ENCODE results near the gene MND1. TPM values are rescaled to one million over a fixed set of nuclear protein-coding genes. Genes with fewer than 3 reads are reported as not detected.

MND1 gene
- total RNA-seq, 1 donor from 2014 or later, result 33.6 TPM

- TF ChIP-seq CTCF (conservative IDR thresholded peaks at IDR 0.05), result no peak
Measured at GRCh38 chr4:153372967-153373562, 28.6 kb downstream of the MND1 start.

GRCh38 chr4:153374442-153374841, 30.0 kb downstream of the MND1 start:
- TF ChIP-seq CTCF (conservative IDR thresholded peaks at IDR 0.05), result no peak
- no peak overlapping the region for H3K27ac Mint-ChIP-seq (ENCODE audit: unreplicated experiment)
- DNase-seq (ENCODE audit: low read depth, low spot score), result no peak
- peaks cover 38% of the 10 kb centered on the region for H3K36me3 Mint-ChIP-seq (ENCODE audit: low read depth)
- no peaks in the 10 kb centered on the region for H3K27me3 Mint-ChIP-seq (ENCODE audit: low read depth)
- H3K4me1 Mint-ChIP-seq, result no peaks in the 10 kb centered on the region
- H3K4me3 Mint-ChIP-seq, result no peak overlapping the region
- peaks cover 18% of the 10 kb centered on the region for H3K9me3 Mint-ChIP-seq

More at GRCh38 chr4:153372967-153373562, 28.6 kb downstream of the MND1 start:
- H3K27ac Mint-ChIP-seq (ENCODE audit: unreplicated experiment), result no peak overlapping the region
- H3K36me3 Mint-ChIP-seq (ENCODE audit: low read depth), result peaks cover 42% of the 10 kb centered on the region
- H3K4me3 Mint-ChIP-seq, result no peak overlapping the region
- no peaks in the 10 kb centered on the region for H3K27me3 Mint-ChIP-seq (ENCODE audit: low read depth)
- peaks cover 18% of the 10 kb centered on the region for H3K9me3 Mint-ChIP-seq
- DNase-seq (ENCODE audit: low read depth, low spot score), result no peak
- no peaks in the 10 kb centered on the region for H3K4me1 Mint-ChIP-seq

GRCh38 chr4:153375303-153375702, 30.8 kb downstream of the MND1 start:
- Mint-ChIP-seq H3K27me3 (ENCODE audit: low read depth) (no peaks in the 10 kb centered on the region), H3K4me1 (no peaks in the 10 kb centered on the region), H3K36me3 (ENCODE audit: low read depth) (peaks cover 38% of the 10 kb centered on the region), H3K4me3 (no peak overlapping the region), H3K9me3 (peaks cover 18% of the 10 kb centered on the region), H3K27ac (ENCODE audit: unreplicated experiment) (no peak overlapping the region)
- DNase-seq (ENCODE audit: low read depth, low spot score), result no peak
- TF ChIP-seq CTCF (conservative IDR thresholded peaks at IDR 0.05), result no peak

GRCh38 chr4:153383131-153383530, 38.6 kb downstream of the MND1 start:
- TF ChIP-seq CTCF (conservative IDR thresholded peaks at IDR 0.05), result no peak
- H3K27me3 Mint-ChIP-seq (ENCODE audit: low read depth), result no peaks in the 10 kb centered on the region
- no peaks in the 10 kb centered on the region for H3K9me3 Mint-ChIP-seq
- no peak overlapping the region for H3K4me3 Mint-ChIP-seq
- no peaks in the 10 kb centered on the region for H3K4me1 Mint-ChIP-seq
- DNase-seq (ENCODE audit: low read depth, low spot score), result no peak
- H3K27ac Mint-ChIP-seq (ENCODE audit: unreplicated experiment), result peak overlapping the region; percentile 66
- peaks cover 15% of the 10 kb centered on the region for H3K36me3 Mint-ChIP-seq (ENCODE audit: low read depth)

GRCh38 chr4:153384160-153384559, 39.7 kb downstream of the MND1 start:
- H3K9me3 Mint-ChIP-seq, result no peaks in the 10 kb centered on the region
- no peak overlapping the region for H3K27ac Mint-ChIP-seq (ENCODE audit: unreplicated experiment)
- no peak for TF ChIP-seq CTCF (conservative IDR thresholded peaks at IDR 0.05)

More at GRCh38 chr4:153384160-153384559, 39.7 kb downstream of the MND1 start:
- no peaks in the 10 kb centered on the region for H3K4me1 Mint-ChIP-seq
- H3K27me3 Mint-ChIP-seq (ENCODE audit: low read depth), result no peaks in the 10 kb centered on the region
- no peak overlapping the region for H3K4me3 Mint-ChIP-seq
- no peak for DNase-seq (ENCODE audit: low read depth, low spot score)
- H3K36me3 Mint-ChIP-seq (ENCODE audit: low read depth), result peaks cover 15% of the 10 kb centered on the region
